Measurements from ENCODE around the gene FOXE3. TPM values are rescaled to one million over a fixed set of nuclear protein-coding genes. Genes with fewer than 3 reads are reported as not detected.

The FOXE3 gene
- total RNA-seq, 1 experiment from 2014 or later, result not detected

GRCh38 chr1:47395433-47395832 is 20.7 kb upstream of the FOXE3 start (continued):
- TF ChIP-seq, protein P1, sequence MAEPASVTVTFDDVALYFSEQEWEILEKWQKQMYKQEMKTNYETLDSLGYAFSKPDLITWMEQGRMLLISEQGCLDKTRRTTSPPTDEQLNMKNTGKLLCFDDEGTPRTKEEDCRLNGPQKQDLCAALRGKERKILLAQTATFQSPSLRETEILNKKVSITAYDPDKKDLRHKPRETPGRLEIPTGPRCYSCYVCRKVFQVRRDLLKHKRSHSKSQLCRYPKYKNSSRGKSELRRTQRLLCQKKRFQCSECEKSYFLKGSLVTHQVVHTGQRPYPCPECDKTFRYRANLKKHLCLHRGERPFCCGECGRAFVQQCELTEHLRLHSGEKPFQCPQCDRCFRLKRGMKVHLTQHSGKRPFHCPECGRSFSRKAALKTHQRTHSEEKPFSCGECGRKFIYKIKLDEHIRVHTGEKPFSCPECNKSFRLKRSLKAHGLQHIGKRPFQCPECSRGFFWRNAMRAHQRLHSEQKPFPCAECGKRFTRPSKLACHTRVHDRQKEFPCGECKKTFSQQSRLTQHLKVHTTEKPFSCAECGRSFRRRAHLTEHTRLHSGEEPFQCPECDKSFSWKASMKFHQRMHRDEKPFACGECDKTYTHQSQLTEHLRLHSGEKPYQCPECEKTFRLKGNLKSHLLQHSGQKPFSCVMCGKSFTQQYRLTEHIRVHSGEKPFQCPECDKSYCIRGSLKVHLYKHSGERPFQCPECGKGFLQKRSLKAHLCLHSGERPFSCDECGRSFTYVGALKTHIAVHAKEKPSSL (CRISPR knock-in tag; conservative IDR thresholded peaks at IDR 0.05), result no peak
- TF ChIP-seq ZNF281 (CRISPR knock-in tag; IDR thresholded peaks at IDR 0.05) (no peak), ETV6 (CRISPR knock-in tag; IDR thresholded peaks at IDR 0.05) (no peak), PRRX2 (CRISPR knock-in tag; IDR thresholded peaks at IDR 0.05) (no peak), EMX1 (CRISPR knock-in tag; IDR thresholded peaks at IDR 0.05) (no peak), STAT6 (CRISPR knock-in tag; conservative IDR thresholded peaks at IDR 0.05; ENCODE audit: low read depth) (no peak), IRF2 (CRISPR knock-in tag; IDR thresholded peaks at IDR 0.05; ENCODE audit: borderline replicate concordance, low read depth) (no peak), ZNF396 (CRISPR knock-in tag; IDR thresholded peaks at IDR 0.05; ENCODE audit: borderline replicate concordance) (no peak)

DNA sequence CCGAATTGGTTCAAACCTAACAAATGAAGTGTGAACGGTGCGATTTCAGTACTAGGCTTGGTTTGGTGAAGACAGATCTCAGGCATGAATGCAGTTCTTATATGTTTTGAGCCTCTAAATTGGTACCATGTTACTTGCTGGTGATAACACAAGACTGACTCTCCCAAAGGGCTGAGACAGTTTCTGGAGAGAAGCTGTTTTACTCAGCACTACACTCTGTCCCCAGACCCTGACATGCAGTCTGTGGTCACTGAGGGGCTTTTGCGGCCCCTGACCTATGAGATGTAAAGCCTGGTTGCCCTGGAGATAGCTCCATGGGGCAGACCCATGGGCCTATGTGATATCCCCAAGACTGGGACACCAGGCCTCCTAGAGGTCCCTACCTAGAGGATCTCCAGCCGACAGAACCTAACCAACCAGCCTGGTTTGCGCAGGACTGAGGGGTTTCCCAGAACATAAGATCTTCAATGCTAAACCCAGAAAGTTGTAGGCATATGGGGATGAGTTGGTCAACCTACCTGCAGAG is 19.4 kb upstream of the FOXE3 start:
- Mint-ChIP-seq H3K36me3 (no peaks in the 10 kb centered on the region), H3K27me3 (ENCODE audit: low read depth) (peaks cover 58% of the 10 kb centered on the region), H3K27ac (no peak overlapping the region), H3K9me3 (no peaks in the 10 kb centered on the region), H3K4me1 (no peaks in the 10 kb centered on the region), H3K4me3 (no peak overlapping the region)
- TF ChIP-seq IRF2 (CRISPR knock-in tag; IDR thresholded peaks at IDR 0.05; ENCODE audit: borderline replicate concordance, low read depth) (no peak), GTF2I (CRISPR knock-in tag; conservative IDR thresholded peaks at IDR 0.05) (no peak), TP53 (CRISPR knock-in tag; IDR thresholded peaks at IDR 0.05) (no peak), SMAD4 (CRISPR knock-in tag; IDR thresholded peaks at IDR 0.05) (no peak), GABPB1 (CRISPR knock-in tag; IDR thresholded peaks at IDR 0.05) (no peak)
- TF ChIP-seq, protein P2, sequence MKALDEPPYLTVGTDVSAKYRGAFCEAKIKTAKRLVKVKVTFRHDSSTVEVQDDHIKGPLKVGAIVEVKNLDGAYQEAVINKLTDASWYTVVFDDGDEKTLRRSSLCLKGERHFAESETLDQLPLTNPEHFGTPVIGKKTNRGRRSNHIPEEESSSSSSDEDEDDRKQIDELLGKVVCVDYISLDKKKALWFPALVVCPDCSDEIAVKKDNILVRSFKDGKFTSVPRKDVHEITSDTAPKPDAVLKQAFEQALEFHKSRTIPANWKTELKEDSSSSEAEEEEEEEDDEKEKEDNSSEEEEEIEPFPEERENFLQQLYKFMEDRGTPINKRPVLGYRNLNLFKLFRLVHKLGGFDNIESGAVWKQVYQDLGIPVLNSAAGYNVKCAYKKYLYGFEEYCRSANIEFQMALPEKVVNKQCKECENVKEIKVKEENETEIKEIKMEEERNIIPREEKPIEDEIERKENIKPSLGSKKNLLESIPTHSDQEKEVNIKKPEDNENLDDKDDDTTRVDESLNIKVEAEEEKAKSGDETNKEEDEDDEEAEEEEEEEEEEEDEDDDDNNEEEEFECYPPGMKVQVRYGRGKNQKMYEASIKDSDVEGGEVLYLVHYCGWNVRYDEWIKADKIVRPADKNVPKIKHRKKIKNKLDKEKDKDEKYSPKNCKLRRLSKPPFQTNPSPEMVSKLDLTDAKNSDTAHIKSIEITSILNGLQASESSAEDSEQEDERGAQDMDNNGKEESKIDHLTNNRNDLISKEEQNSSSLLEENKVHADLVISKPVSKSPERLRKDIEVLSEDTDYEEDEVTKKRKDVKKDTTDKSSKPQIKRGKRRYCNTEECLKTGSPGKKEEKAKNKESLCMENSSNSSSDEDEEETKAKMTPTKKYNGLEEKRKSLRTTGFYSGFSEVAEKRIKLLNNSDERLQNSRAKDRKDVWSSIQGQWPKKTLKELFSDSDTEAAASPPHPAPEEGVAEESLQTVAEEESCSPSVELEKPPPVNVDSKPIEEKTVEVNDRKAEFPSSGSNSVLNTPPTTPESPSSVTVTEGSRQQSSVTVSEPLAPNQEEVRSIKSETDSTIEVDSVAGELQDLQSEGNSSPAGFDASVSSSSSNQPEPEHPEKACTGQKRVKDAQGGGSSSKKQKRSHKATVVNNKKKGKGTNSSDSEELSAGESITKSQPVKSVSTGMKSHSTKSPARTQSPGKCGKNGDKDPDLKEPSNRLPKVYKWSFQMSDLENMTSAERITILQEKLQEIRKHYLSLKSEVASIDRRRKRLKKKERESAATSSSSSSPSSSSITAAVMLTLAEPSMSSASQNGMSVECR (CRISPR knock-in tag; IDR thresholded peaks at IDR 0.05; ENCODE audit: borderline replicate concordance), result no peak
- TF ChIP-seq, protein P3, sequence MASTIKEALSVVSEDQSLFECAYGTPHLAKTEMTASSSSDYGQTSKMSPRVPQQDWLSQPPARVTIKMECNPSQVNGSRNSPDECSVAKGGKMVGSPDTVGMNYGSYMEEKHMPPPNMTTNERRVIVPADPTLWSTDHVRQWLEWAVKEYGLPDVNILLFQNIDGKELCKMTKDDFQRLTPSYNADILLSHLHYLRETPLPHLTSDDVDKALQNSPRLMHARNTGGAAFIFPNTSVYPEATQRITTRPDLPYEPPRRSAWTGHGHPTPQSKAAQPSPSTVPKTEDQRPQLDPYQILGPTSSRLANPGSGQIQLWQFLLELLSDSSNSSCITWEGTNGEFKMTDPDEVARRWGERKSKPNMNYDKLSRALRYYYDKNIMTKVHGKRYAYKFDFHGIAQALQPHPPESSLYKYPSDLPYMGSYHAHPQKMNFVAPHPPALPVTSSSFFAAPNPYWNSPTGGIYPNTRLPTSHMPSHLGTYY (CRISPR knock-in tag; IDR thresholded peaks at IDR 0.05), result no peak
- TF ChIP-seq, protein P4, sequence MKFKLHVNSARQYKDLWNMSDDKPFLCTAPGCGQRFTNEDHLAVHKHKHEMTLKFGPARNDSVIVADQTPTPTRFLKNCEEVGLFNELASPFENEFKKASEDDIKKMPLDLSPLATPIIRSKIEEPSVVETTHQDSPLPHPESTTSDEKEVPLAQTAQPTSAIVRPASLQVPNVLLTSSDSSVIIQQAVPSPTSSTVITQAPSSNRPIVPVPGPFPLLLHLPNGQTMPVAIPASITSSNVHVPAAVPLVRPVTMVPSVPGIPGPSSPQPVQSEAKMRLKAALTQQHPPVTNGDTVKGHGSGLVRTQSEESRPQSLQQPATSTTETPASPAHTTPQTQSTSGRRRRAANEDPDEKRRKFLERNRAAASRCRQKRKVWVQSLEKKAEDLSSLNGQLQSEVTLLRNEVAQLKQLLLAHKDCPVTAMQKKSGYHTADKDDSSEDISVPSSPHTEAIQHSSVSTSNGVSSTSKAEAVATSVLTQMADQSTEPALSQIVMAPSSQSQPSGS (CRISPR knock-in tag; IDR thresholded peaks at IDR 0.05; ENCODE audit: borderline replicate concordance, low read depth), result no peak
- ChIA-PET POLR2A (no interaction called here), CTCF (interaction anchor here (1.4 to 3.6 kb wide), 3 partner anchors 8 to 35 kb away, joined by 4 to 24 read pairs (median 6); no protein-coding TSS in a partner anchor)
- ATAC-seq, result no peak
- DNase-seq (ENCODE audit: low spot score), result no peak
